NB4 (cell line): ENCODE data around the gene HACD3.

Source experiments
- MYC ChIP-seq: IDR thresholded peaks from 2 replicates; pipeline ENCODE4 v1.6.1; 2011; ENCODE audit warnings: low read depth, low read length
- POLR2A ChIP-seq: IDR thresholded peaks from 2 replicates; pipeline ENCODE4 v1.6.1; 2011; ENCODE audit warnings: mild to moderate bottlenecking; ENCODE audit not compliant: insufficient read length; ENCODE audit errors: extremely low read depth
- TF ChIP-seq, protein P1 (sequence below): IDR thresholded peaks from one replicate; pipeline ENCODE4 v1.5.1; 2012; ENCODE audit warnings: low read depth, low read length
- TF ChIP-seq, protein P2 (sequence below): IDR thresholded peaks from 2 replicates; pipeline ENCODE4 v1.6.1; 2011; ENCODE audit warnings: low read depth, low read length

DNA sequence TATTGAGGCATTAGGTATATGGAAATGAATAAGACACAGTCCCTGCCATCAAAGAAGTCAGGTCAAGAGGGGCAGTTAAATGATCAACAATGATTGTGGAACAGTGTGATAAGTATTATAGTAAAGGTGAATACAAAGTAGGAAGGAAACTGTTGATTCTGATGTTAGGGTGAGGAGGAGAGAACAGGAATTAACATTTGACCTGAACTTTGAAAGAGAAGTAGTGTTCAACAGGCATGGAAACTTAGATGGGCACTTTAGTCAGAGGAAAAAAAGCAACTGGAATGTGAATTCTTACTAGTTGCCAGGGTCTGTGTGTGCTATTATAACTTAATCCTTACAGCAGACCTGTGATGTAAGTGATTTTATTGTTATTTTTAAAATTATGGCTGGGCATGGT lies 17.6 kb downstream of the HACD3 start:
- TF ChIP-seq, protein P1, sequence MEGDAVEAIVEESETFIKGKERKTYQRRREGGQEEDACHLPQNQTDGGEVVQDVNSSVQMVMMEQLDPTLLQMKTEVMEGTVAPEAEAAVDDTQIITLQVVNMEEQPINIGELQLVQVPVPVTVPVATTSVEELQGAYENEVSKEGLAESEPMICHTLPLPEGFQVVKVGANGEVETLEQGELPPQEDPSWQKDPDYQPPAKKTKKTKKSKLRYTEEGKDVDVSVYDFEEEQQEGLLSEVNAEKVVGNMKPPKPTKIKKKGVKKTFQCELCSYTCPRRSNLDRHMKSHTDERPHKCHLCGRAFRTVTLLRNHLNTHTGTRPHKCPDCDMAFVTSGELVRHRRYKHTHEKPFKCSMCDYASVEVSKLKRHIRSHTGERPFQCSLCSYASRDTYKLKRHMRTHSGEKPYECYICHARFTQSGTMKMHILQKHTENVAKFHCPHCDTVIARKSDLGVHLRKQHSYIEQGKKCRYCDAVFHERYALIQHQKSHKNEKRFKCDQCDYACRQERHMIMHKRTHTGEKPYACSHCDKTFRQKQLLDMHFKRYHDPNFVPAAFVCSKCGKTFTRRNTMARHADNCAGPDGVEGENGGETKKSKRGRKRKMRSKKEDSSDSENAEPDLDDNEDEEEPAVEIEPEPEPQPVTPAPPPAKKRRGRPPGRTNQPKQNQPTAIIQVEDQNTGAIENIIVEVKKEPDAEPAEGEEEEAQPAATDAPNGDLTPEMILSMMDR: no peak
- TF ChIP-seq, protein P2, sequence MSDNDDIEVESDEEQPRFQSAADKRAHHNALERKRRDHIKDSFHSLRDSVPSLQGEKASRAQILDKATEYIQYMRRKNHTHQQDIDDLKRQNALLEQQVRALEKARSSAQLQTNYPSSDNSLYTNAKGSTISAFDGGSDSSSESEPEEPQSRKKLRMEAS: no peak
- TF ChIP-seq MYC (no peak), POLR2A (no peak)
